NCI-H2196 treated with DMSO at 0.1 percent for 48 hours (cell line): Measurements from ENCODE around the gene DNMT3A.

ENCODE experiments used
- DNase-seq: peaks from one replicate; lab custom pipeline; 2025; ENCODE audit not compliant: unreplicated experiment; lab: John Stamatoyannopoulos, UW

Gene DNMT3A

DNA sequence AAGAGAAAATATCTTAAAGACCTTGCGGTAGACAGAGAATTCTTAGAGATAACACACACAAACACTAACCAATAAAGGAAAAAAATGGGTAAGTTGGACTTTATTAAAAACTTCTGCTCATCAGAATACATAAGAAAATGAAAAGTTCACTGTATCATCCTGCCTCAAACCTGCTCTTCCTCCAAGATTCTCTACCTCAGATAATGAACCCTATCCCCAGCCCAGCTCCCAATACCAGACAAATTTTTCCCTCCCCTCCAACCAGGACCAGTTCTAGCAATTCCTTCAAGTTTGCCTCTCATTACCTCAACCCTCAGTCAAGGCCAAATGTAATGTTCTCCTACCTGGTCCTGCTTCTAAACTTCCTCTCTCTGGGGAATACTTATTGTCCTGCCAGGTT is 79.4 kb downstream of the DNMT3A start:
- DNase-seq, result no peak

DNA sequence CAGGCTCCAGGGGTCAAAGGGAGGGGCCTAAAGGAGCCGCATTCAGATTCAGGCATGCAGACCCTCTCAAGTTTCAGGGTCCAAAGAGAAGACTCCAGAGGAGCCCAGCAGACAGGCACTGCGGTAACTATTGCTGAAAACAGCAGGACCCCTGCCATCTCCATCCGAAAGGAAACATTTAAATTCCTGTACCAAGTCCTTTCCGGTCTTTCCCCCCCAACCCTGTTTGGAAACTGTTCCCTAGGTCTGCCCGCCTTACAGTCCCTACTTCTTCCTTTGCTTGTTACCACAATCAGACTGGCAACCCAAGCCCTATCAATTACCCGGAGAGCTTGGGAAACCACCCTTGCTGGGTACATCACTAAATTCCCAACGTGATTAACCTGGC is 82.0 kb downstream of the DNMT3A start:
- DNase-seq, result no peak

DNA sequence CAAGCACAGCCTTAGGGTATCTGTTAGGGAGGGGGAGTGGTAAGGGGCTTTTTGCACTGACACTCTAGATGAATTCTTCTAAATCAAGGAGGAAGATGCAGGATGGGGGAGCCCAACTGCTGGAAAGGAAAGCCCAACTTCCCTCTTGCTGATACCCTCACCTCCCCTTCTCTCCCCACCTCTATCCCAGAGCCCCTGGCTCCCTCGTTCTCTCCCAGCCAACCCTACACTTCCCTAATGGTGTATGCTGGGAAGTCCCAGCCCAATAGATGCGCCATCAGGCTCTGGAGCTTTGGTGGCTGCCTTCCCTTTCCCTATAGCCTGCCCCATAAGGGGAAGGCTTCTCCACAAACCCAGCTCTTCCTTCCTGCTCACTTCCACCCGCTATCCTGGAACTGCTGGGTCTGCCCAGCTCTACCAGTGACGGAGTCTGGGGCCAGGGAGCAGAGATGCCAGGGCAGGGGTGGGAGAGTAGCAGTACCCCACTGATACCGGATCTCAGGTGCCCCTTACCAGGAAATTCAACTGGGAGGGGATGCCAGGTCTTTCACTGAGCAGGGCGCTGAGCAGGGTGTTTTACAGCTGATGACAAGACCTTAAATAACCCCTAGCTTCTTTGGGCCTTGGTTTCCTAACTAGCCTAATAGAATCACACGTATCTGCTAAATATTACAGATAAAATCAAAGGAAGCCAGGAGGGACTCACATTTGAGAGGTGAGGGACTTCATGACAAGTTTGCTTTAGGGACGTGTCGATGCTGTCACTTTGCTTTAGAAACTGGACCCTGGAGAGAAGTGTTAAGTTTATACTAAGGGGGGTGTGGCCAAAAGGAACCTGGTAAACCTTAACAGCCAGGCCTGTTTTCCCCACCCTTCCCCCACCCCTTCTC is 82.6 kb downstream of the DNMT3A start:
- DNase-seq, result no peak

DNA sequence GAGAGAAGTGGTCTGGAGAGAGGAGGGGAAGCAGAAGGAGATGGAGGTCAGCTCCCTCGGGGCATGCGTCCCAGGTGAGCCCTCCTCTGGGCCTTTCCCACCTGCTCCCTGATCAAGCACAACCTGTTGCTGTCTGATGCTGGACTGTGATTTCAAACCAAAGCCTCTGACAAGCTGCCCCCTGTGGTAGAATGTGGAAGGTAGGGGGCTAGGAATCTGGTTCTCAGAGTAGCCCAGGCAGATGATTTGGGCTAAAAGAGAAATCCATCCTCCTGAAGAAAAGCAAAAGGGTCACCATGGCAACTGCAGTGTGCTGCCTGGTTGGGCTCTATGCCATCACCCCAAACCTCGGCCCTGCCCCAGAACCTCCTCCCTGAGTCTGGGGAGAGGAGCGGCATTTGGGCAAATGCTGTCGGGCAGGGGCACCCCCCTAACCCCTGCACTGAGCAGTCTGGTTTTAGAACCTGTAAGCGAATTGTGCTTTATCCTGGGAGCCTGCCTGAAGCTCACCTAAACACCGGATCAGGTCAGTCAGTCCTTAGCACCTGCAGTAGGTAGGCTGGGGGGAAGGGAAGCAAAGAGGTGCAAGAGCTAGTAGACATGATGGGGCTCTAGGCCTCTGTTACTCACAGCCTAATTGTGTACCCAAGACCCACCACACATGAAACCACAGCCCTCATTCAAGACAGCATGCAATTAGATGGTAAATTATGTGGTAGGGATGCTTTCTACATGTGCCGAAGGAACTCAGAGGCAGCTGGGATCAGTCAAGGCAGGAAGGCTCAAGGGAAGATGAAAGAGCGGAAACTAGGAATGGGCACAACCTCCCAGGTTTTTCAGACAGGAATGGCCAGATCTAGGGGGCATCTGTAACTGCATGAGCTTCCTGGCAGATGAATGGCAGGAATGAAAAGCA is 83.5 kb downstream of the DNMT3A start:
- no peak for DNase-seq

DNA sequence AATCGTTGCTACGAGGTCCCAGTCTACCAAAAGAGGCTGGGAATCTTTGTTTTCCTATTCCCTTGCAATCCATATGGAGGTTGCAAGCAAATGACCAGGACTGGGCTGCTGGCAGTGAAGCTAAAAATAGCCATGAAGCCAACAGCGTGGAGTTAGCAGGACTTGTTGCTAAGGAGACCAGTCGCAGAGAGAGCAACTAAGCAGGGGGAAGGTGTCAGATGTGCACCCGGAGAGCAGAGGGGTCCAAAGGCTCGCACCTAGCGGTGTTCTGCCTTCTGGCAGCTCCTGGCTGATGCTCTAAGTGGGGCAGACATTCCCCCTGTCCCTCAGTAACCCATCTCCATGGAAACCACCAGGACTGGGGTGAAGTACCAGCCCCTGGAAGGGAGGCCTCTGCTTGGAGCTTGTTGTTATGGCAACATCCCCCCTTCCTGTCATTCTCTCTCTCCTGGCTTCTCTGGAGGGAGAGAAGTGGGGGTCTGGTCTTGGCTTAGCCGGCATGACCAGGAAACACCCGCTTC is 84.6 kb downstream of the DNMT3A start:
- no peak for DNase-seq

DNA sequence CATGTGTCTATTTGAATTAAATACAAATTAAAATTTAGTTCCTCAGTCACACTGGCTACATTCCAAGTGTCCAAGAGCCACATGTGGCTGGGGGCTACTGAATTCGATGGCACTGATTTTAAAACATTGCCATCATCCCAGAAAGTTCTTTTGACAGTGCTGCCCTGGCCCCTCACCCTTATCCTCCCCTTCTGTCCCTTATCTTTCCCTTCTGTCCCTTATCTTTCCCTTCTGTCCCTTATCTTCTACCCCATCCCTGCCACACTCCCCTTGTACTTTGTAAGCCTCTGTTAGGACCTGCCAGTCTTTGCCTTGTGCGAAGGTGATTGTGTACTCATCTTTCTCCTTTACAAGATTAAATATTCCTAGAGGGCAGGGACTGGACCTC is 85.2 kb downstream of the DNMT3A start:
- no peak for DNase-seq

DNA sequence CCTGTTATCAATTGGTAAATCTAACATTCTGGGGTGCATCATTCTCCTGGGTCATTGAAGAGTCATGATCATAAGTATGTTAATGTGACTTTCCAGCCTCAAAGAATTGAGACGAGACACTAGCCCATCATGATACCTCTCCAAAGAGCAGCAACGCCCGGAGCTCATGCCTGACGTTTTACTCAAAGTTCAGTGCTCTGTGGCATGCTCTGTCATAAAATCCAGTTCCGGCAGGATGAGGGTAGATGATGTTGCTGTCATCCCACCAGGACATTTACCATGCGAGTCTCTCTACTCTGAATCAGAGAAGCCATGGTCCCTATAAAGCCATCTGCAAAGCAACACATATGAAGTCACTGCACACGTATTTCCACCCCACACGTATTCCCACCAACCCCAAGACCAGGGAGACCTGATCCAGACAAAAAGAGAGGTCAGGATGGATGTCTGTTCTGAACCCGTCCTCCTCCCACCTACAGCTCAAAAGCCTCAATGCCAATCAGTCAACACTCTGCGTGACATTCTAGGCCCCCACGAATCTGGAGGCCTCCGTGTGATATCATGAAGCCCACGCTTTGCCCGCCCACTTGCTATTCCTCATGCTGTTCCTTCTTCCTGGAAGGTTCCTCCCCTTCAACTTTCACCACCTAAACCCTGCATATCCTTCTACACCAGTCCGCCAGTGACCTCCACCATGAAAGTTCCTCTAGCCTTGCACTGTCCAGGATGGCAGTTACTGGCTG is 85.8 kb downstream of the DNMT3A start:
- no peak for DNase-seq

DNA sequence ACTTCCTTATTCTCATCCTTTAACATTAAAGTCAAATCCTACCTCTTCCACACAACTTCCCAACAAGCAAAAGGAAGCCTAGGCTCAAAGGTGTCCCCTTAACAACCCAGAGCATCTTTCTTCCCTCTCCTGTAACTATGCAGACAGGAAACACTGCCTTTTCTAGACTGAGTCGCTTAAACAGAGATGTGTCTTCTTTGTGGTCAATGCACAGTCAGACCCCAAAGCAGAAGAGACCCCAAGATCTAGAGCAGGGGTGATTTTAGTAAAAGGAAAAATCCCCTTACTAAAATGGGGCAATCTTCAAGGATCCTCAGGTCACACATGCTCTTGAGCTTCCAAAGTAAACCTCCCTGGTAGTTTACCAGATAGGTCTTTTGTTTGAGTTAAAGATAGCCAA is 86.8 kb downstream of the DNMT3A start:
- DNase-seq, result no peak

DNA sequence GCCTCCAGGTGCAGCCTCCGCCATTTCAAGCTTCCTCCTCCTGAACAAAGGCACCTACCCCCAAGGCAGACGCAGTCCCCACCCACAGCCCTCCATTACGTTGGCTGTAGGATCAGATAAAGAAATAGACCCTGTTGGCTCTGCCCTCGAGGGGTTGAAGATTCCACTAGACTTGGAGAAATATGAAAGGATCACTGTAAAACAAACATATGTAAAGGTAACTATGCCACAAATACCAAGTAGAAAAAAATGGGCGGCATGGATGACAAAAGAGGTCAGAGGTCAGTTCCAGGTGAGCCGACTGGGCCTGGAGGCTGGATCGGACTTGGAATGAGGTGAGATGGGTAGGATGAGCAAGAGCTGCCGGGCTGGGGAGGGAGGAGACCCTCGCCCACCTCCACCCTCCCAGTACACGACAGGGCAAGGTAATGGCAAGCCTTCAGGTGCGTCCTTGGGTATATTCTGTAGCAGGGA is 88.5 kb downstream of the DNMT3A start:
- no peak for DNase-seq

DNA sequence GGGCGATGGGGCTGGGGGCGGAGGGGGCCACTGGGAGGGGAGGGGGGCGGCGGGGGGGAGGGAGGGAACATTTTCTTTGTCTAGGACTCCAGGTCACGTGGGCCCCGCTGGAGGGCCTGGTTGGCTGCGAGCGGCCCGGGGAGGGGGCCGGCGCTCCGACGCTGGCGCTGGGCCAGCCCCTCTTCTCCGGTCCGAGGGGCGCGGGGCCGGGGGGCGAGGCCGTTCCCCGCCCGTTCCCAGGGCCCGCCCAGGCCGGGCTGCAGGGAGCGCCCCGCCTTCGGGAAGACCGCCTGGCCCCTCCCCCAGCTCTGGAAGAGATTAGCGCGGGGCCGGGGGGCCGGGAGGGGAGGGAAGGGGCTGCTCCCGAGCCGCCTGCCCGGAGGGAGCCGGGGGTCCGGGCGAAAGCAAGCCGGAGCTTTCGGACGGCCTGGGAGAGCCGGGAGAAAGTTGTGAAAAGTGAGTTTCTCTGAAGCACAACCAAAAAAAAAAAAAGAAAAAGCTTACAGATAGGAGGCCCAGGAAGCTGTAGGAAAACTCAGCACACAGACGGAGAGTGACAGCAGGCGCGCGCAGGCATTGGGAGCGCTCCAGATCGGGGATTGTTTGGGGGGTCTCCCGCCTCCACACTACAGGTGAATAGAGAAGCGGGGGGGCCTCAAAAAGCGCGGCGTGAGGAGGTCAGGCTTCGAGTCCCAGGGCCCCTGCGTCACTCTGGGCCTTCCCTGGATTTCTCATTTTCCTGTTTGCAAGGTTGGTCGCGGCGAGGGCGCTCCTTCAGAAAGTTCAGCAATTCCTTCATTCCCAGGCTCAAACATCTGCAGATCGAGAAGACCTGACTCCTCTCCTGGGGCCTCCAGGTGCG is 89.2 kb downstream of the DNMT3A start:
- DNase-seq, result no peak

DNA sequence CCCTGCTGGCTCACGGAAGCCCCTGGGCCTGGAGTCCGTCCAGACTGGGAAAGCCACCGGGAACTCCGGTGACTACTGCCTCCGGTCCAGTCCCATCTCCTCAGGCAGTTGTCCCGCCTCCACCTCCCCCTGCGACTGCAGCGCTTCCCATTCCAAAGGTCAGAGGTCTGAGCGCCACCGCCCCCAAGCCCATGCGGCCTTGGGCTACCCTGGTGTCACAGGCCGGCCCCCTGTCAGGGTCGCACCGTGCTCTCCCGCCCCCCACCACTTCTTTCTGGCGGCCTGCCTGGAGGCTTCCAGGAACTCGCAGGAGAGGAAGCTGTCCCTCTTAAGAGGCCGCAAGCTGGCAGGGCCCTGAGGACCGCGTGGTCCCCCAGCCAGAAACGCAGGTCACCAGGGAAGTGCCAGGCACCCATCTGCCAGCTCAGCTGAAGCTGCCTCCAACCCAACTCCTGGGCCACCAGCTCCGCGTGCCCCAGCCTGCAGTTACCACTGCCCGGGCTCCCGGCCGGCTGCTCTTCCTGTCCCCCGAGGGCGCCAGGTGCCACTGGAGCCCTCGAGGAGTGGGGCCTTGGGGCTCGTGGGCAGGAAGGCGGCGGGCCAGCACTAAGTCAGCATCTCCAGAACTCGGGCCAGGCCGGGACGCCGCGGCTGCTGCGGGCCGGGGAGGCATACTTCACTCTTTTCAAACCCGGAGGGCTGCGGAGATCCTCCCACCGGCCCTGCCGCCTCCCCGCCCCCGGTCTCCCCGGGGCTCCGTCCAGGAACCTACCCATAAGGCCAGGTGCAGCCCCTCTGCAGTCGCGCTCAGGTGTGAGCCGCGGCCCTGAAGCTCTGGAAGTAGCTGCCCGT is 90.1 kb downstream of the DNMT3A start:
- no peak for DNase-seq

DNA sequence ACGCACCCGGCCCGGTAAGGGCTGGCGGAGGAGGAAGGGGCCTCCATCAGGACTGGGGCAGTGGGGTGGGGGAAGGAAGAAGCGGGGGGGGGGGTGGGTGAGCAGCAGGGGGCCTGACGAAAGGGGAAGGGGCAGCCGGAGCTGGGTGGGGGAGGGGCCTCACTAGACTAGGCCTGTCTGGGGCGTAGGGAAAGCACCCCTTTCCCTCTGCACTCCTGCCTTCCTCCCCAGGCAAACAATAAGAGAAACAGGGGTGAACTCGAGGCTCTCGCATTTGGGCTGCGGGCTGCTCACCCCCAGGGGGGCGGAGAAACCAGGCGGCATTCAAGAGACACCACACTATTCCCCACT is 90.7 kb downstream of the DNMT3A start:
- DNase-seq, result no peak

DNA sequence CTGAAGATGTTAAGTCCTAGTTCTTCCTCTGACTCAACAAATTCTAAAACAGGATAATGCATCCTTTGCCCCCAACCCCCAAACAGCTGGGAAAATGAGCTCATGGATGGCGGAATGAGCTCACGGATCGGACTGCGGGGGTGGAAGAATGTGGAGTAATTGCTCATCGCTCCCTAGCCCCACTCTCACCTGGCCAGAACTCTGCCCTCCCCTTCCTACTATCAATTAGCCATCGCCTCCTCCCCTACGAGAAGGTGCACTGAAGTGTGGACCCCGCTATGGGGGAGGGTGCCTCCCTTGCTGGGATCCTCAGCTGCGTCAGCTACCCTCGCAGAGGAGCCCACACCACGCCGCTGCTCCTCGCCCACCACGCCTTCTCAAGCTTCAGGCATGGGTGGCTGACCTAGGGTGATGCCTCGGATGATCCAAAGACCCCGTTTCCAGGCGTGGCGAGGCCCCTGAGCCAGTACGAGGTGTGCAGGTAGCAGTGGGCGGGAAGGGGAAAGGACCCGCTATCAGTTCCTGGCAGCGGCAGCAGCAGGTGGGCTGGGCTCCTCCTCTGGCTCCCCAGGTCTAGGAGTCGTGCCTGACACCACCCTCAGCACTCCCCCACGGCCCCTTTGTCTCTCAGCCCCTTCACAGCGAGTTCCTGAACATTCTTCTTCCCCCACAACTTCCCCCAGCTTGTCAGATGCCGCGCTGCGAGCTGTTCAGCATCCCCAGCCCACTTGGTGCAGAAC is 91.2 kb downstream of the DNMT3A start:
- DNase-seq, result no peak

DNA sequence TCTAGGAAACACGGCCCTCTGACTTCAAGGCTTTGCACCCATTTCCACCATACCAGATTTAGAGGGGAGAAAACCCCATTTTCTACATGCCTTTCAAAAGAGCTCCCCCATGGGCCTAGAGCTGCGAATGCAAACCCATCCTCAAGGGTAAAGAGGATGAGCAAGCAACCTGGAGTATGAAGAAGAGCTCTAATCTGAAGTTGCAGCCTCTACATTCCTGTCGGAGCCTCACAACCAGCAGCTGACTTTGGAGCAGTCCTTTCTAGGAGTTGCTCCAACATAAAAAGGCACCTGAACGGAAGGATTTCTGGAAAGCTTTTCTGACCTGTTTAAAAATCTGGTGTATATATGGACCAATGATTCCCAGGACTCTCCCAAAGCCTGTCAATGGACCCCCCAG is 91.9 kb downstream of the DNMT3A start:
- no peak for DNase-seq

DNA sequence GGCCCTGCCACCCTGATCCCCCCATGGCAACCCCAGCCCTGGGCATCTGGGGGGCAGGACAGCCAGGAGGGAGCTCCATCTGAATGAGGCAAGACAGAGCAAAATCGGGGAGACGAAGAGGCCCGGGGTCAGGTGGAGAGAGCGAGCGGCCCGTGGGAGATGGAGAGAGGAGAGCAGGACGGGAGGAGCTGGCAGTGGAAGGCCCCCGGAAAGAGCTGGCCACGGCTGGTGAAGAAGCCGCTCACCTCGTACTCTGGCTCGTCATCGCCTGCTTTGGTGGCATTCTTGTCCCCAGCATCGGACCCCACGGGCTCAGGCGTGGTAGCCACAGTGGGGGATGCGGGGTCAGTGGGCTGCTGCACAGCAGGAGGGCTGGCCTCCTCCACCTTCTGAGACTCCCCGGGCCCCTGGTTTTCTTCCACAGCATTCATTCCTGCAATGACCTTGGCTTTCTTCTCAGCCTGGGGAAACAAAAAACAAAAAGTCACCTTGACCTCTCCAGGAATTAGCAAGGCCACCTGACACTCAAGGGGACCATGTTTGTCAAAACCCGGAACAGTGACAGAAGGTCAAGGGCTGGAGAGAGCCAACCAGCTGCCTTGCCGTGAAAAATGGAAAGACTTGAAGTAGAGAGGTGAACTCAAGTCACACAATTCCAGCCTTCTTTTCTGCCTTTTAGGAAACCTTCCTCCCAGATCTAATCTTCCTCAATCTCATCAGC is 93.8 kb downstream of the DNMT3A start:
- DNase-seq, result no peak

DNA sequence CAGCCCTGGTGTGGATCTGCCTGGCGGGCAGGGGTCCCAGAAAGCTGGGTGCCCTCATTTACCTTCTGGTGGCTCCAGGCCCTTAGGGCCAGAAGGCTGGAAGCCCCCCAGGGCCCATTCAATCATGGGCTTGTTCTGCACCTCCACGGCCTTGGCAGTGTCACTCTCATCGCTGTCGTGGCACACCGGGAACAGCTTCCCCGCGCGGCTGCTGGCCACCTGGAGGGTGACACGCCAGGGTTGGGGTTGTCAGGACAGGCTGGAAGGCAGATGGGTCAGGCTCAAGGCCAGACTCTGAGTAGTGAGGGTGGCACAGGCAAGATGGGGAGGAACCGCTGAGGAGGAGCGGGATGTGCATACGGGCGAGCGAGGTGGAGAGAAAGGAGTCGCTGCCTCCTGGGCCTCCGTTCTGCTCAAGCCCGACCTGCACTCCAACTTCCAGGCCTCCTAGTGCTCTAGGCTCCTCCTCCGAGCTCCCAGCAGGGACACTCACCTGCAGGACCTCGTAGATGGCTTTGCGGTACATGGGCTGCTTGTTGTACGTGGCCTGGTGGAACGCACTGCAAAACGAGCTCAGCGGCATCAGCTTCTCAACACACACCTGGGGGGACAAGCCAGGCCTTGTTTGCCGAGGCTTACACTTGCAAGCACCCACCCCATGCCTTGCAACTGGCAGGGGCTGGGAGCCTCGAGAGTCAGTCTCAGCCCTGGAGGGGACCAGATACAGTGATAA is 95.0 kb downstream of the DNMT3A start:
- no peak for DNase-seq

DNA sequence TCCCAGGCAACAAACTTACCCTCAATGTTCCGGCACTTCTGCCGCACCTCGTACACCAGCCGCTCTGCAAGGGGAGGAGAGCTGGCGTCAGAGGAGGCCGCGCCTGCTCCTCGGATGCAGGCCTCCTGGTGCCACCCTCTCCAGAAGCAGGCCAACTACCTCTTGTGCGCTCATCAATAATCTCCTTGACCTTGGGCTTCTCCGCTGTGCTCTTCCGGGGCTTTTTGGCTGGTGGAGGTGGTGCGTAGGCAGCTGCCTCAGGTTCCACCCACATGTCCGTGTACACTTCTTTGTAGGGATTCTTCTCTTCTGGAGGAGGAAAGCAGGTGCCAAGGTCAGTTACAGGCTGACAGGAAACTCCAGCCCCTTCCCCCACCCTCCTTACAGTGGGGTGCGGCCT is 95.7 kb downstream of the DNMT3A start:
- DNase-seq, result no peak
